Colon (tissue), 2 donors: ENCODE data around the gene SLC25A42.
"Not testable (repeated sequence)": the region's sequence is repeated elsewhere in the genome, so short reads cannot be mapped to it uniquely, and the experiment has no call there.

Source experiments
- FAIRE-seq: peaks from 2 replicates; lab custom pipeline; 2012; peaks lifted over from hg19 to GRCh38; lab: Jason Lieb, UNC
- donor health status: control.
- donor health status: control.

The SLC25A42 gene

GRCh38 chr19:19135713-19136112, 71.9 kb downstream of the SLC25A42 start:
- FAIRE-seq, result not testable (repeated sequence)

- no peak for FAIRE-seq
Observed at GRCh38 chr19:19137556-19138108, 73.8 kb downstream of the SLC25A42 start.

DNA sequence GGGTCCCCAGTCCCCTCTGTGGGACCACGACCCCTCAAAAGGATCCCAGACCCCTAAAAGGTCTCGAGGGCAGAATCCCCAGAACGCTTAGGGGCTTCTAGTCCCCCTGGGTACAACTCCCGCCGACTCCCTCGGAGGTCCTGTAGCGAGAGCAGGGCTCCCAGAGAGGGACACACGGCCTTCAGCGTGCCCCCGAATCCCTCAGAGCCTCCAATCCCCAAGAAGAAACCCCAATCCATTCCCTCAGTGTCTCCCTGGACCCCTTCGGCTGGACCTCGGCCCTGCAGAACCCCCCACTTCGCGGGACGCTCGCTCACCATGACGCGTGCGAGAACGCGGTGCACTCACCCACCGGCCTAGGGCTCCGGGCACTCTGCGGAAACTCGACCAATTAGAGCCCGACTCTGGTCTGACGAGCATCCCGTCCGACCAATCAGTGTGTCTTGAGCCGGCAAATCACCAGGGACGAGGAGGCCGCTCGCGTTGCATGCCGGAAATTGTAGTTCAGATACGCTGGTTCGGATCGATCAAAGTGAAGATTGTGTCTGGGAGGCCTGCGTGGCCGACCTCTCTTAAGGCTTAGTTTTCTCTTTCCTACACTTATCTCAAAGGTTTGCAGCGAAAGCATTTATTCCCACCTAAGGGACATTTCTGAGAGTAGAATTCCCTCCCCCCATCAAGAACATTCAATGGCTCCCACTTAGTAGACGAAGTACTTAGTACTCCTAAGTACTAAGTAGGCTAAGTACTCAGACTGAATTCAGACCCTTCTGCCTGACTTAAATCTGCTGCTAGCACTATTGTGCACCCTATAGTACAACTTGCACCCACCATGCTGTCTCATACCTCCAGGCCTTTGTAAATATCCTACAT, 74.6 kb downstream of the SLC25A42 start, which contains the start of gene TMEM161A:
Gene TMEM161A, minus strand, starts transcription at position 370 of the 873 bp plus-strand sequence. Its CDS starts 50 bp downstream, at position 320.
- FAIRE-seq, result no peak

GRCh38 chr19:19139876-19140229, 76.1 kb downstream of the SLC25A42 start:
- FAIRE-seq, result no peak

DNA sequence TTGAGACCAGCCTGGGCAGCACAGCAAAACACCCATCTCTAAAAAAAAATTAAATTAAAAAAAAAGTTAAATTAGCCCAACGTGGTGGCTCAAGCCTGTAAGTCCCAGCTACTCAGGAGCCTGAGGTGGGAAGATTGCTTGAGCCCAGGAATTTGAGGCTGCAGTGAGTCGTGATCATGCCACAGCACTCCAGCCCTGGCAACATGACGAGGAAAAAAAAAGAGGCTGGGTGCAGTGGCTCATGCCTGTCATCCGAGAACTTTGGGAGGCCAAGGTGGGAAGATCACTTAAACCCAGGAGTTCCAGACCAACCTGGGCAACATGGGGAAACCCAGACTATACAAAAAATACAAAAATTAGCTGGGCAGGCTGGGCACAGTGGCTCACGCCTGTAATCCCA, 76.7 kb downstream of the SLC25A42 start:
- no peak for FAIRE-seq

DNA sequence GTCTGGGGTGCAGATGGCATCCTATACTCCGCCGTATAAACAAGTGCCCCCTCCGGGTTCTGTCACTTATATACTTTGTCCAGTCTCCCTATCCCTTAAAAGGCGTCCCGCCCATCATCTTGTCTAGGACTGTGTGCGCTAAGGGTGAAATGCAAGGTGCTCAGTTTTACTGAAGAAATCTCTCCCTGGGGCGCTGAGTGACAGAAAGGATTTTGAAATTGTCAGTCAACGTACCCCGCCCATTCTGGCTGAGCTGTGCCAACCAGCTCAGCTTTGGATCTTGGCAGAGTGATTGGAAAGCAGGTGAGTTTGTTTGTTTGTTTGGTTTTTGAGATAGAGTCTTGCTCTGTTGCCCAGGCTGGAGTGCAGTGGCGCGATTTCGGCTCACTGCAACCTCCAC, 78.6 kb downstream of the SLC25A42 start:
- FAIRE-seq, result no peak

DNA sequence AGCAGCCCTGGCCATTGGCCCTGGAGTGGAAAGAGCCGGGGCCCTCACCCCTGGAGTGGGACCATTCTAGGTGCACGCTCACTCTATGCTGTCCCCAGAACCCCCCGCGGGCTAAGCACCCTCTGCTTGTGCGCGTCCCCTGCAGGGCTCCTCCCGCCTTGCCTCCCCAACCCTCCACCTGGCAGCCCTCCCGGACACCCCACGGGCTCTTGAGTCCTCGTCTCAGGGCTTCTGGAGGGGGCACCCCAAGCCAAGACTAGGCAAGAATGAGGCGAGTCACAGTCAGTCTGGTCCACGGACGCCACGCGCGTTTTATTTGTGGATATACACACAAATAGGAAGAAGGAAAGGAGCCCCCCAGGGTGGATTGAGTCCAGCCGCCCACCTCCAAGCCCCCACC, 81.5 kb downstream of the SLC25A42 start:
- no peak for FAIRE-seq

DNA sequence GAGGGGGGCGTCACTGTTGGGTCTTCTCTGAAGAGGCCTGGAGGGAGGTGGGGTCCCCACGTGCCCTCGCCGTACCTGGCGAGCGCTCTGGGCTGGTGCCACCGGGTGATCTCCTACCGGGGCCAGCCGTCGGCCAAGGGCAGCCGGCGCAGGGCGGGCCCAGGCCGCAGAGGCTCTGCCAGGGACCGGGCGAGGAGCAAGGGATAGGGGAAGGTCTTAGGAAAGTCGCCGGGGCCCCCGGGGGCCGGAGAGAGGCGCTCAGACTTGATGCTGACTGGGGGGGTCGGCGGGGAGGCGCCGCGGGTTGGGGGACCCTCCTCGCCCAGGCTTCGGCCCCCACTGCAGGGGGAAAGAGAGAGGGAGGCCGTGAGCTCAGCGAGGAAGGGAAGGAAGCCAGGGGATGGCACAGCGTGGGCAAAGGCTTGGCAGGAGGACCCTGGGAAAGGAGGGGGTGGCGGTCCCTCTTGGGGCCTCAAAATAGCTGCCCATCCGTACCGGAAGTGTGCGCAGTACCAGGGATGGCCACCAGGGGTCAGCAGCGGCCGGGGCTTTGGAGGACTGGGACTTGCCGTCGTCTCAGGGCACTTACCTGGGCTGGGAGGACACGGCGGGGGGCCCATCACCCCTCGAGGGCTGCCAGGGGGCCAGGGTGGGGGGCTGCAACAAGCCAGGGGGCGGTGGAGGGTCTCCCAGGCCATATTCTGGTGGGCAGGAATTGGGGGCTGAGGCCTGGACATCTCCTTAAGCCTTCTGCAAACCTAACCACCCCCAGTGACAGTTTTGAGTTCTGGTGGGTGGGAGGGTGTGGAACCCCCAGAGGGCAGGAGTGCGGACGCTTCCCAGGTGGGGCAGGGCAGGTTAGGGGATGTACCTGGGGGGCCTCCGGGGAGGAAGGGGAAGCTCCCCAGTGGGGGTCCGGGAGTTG, 82.2 kb downstream of the SLC25A42 start:
- no peak for FAIRE-seq

DNA sequence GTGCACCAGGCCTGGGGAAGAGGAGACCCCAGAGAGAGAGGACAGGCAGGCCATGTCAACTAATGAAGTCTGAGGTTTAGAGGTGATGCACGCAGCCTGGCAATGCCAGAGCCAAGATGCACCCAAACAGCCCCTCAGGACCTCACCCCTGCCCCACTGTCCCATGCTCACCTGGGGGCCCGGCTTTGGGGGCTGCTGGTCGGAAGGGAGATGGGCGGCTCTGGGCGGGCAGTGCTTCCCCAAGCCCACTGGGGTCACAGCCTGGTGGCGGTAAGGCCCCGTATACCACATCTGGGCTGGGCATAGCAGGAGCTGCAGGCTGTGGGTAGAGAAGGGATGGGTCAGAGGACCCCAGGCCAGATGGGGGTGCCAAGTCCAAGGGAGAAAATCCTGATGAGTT, 83.1 kb downstream of the SLC25A42 start:
- FAIRE-seq, result no peak

GRCh38 chr19:19147344-19147743, 83.5 kb downstream of the SLC25A42 start:
- no peak for FAIRE-seq

GRCh38 chr19:19148504-19148903, 84.7 kb downstream of the SLC25A42 start:
- FAIRE-seq, result not testable (repeated sequence)

DNA sequence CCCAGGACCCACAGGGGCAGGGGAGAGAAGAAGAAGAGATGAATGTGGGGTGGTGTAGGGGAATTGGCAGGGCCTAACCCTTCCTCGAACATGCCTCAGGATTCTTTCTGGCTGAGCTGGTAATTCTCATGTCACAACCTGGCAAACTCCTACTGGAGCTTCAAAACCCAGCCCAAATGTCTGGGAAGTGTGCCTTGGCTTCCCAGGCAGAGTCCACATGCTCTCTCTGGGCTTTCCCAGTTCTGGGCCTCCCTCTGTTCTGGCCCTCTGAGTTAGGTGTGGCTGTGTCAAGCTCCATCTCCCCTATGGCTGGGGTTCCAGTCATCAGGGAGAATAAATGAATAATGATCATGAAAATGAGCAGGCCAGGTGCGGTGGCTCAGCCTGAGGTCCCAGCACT, 85.6 kb downstream of the SLC25A42 start:
- FAIRE-seq, result no peak

- FAIRE-seq, result no peak
Observed at GRCh38 chr19:19151418-19151817, 87.6 kb downstream of the SLC25A42 start.

DNA sequence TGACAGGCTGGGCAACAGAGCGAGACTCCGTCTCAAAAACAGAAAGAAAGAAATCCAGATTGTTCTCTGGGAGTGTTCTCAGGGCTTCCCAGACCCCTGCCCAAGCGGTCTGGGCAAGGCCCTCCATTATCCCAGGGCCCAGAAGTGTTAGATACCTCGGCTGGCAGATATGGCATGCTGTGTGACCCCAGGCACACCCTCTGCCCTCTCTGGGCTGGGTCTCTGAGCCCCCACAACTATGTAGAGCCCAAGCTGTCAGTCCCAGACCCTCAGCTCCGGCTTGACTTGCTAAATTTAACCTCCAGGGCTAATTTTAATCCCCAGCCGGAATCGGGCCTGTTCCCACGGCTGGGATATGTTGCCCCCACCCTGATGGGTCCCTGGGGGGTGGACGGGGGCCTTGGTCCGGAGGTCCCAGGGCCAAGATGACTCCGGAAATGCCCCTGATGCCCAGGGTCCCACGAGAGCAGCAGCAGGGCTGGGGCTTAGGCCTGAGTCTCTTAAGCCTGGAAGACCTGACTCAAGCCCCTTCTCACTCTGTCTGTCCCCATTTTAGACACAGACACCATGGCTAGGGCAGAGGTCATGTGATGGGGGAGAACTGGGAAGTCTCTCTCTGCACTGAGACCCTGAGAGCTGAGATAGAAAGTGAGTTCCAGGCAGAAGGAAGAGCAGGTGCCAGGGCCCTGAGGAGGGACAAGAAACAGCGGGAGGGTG, 89.0 kb downstream of the SLC25A42 start:
- FAIRE-seq, result no peak

- no peak for FAIRE-seq
Observed at GRCh38 chr19:19154768-19155494, 91.1 kb downstream of the SLC25A42 start.

GRCh38 chr19:19155495-19156219, 91.9 kb downstream of the SLC25A42 start:
- no peak for FAIRE-seq

DNA sequence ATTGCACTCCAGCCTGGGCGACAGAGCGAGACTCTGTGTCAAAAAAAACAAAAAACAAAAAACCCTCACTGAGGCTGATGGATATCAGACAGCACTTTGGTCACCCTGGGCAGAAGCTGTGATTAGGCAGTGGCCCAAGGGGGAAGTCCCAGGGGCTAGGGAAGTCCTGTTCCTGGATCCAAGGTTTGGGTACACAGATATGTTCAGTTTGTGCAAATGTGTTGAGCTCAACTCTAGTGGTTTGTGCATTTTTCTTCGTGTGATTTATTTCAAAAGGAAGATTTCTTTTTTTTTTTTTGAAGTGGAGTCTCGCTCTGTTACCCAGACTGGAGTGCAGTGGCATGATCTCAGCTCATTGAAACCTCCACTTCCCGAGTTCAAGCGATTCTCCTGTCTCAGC, 94.0 kb downstream of the SLC25A42 start:
- no peak for FAIRE-seq

- FAIRE-seq, result no peak
Observed at GRCh38 chr19:19159534-19159933, 95.7 kb downstream of the SLC25A42 start.

- FAIRE-seq, result no peak
Observed at GRCh38 chr19:19160461-19161035, 96.8 kb downstream of the SLC25A42 start.

- FAIRE-seq, result no peak
Observed at GRCh38 chr19:19162495-19162894, 98.7 kb downstream of the SLC25A42 start.
